HG02973 (cell line): Measurements from ENCODE around the gene MST1R.

ENCODE experiments used
- ATAC-seq: cut with Tn5 transposase; IDR thresholded peaks from one replicate; pipeline ENCODE4 v1.9.1; 2021; ENCODE audit warnings: moderate library complexity; ENCODE audit not compliant: unreplicated experiment

The MST1R gene

GRCh38 chr3:49879721-49880120 is 24.0 kb downstream of the MST1R start:
- no peak for ATAC-seq

DNA sequence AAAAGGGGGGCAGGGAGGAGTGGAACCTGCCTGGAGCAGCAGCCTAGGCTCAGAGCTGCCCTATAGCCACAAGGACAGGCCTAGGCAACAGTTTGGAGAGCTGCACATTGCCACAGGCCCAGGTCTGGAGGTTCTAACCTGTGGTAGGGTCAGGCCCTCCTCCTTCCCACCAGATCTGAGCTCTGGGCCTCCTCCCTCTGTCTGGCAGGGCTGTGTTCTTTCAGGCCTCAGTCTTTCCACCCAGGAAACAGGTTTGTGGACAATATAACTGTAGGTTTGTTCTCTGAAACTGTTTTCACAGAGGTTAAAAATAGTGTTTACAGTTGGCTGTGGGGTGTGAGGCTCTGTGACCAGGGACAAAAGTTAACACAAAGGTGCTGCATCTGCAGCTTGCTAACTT is 25.0 kb downstream of the MST1R start:
- ATAC-seq = no peak

- no peak for ATAC-seq
These were observed 26.0 kb downstream of the MST1R start for GRCh38 chr3:49877716-49878115.

- ATAC-seq = no peak
These were observed 27.1 kb downstream of the MST1R start for GRCh38 chr3:49876567-49876966.

DNA sequence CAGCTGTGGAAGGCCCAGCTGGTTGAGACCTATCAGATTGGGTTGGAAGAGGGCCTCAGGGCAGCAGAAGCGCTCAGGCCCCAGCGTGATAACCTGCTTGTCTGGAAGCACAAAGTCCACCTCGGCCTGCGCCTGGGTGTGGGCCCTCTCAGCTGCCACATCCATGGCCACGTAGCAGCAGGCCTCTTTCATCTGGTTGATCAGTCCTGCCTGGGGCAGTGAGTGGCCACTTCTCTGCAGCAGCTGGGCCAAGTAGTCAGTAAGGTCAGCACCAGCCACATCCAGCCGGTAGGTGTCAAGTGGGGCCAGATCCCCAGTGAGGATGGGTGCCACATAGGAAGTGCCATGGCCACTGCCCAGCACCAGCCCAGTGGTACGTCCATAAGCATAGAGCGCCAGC is 30.1 kb downstream of the MST1R start:
- ATAC-seq = no peak

DNA sequence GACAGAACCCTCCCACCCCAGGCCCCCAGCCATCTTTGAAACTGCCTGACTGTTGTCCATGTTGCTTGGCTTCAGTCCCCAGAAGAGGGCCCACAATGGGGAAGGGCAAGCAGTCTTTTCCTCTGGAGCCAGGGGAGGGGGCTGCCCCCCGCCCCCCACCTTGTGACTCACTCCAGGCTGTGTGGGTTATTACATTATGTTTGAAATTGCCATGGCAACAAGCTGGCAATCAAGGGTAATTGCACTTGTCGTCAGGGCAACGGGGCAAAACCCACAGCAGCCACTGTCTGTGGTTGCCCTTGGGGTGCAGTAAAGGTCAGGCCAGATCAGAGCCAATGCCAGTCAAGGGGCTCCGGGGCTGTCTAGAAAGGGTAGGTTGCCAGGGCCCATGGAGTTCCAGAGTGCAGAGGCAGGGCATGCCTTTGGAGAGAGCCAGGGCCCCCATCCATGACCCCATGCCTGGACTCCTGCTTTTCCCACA is 30.8 kb downstream of the MST1R start:
- no peak for ATAC-seq

DNA sequence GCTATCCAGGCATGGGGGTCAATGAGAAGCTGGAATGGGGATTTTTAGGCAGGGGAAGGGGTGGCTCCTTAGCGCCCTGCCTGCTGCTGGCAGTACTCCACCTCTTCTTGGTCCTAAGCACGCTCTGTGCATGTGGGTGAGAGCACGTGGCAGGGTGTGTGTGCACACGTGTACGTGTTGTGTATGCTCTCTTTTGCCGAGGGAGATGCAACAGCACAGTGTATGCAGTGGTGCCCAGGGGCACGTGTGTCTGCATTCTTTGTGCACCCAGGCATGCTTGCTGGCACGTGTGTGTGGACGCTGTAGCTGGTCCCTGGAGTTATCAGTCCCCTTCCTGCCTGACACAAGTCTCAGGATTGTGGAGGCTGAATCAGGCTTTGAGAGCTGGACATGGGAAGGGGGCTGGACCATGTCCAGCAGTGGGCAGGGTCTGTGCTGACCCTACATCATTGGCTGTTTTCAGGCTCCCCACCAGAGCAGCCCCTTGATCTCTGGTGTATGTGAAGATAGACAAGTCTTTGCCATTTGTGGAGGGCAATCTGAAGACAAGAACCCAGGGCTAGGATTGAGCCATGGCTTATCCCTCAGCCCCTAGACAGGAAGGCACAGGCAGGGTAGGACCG is 32.0 kb downstream of the MST1R start:
- no peak for ATAC-seq

GRCh38 chr3:49869525-49870126 is 34.0 kb downstream of the MST1R start, which contains the start of gene CAMKV:
CAMKV (minus strand) TSS chr3:49869906; CDS start chr3:49862388, 7,518 bp downstream.
- ATAC-seq = no peak

- ATAC-seq = no peak
These were observed 34.7 kb downstream of the MST1R start for GRCh38 chr3:49868862-49869466.

- no peak for ATAC-seq
These were observed 35.8 kb downstream of the MST1R start for GRCh38 chr3:49867871-49868321.

- ATAC-seq = no peak
These were observed 36.3 kb downstream of the MST1R start for GRCh38 chr3:49867400-49867799.

- ATAC-seq = no peak
These were observed 38.4 kb downstream of the MST1R start for GRCh38 chr3:49865198-49865784.

- no peak for ATAC-seq
These were observed 39.2 kb downstream of the MST1R start for GRCh38 chr3:49864505-49864904.

GRCh38 chr3:49859576-49860305 is 43.9 kb downstream of the MST1R start:
- ATAC-seq = no peak

DNA sequence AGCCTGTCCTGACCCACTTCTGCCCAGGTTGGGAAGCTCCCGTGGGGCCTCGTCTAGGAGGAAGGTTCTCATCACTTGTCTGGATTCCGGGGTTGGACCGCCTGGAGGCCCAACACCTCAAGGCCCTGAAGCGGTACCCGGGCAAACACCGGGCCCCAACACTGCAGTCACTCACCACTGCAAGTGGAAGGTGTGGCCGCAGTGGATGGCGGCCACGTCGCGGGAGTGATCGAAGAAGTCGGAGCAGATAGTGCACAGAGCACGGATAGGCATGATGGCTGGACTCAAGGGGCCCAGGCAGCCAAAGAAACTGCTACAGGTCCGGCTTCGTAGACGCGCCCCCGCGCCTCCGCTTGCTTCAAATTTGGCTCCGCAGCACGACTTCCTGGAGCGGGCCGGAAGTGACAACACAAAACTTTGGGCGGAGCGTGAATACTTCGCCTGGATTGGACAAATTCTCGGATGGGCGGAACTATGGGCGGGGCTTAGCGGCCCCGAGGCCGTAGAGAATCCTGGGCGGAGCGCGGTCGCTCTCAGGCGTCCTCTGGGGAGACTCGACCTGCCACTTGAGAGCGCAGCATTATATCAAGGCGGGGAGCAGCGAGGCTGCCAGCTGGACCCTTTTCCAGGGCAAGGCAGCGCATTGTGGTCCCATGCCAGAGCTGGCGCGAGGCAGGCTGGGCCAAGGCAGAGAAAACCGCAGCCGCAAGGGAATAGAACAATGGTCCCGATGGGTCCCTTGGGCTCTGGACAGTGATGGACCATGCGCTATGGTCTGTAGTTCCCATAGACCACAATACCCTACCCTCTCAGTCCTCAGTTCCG is 47.3 kb downstream of the MST1R start, which contains the start of gene TRAIP:
Gene TRAIP (minus strand): TSS at position 384 of the 825 bp plus-strand sequence. CDS start 111 bp downstream, at position 273.
- ATAC-seq = peak; percentile 85

- ATAC-seq = no peak
These were observed 48.0 kb downstream of the MST1R start for GRCh38 chr3:49855662-49856061.

- ATAC-seq = no peak
These were observed 58.0 kb downstream of the MST1R start for GRCh38 chr3:49845694-49846093.

DNA sequence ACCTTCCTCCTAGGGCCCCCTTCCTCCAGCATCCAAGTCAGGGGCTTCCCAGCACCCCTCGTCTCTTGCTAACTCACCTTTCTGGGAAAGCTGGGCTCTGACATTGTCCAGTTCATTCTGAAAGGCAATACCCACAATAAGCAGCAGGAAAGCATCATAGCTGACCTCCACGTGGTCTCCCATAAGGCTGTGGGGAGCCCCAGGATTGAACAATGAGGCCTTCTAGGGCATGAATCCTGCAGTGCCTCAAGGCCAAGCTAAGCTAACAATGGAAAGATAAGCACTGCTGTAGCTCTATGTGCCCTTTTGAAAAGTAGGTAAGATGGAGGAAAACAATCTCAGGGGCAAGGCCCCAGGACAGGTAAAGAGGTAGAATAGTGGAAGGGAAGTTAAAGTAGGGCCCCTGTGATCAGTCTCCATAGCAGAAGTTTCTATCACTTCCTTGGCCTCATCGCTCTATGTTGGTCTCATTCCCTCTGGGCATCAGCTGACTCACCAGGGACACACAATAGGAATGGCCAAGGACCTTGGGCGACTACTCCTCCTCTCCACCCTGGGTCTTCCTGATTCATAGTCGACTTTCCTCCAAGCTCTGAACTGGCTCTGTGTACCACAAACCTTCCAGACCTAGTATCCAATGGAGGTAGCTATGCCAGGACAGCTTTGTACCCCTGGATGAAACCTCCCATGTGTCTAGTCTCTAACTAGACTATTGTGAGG is 59.0 kb downstream of the MST1R start:
- ATAC-seq = no peak

- no peak for ATAC-seq
These were observed 60.7 kb downstream of the MST1R start for GRCh38 chr3:49842843-49843517.
